A673 (cell line): ENCODE results near the gene GGPS1. TPM values are rescaled to one million over a fixed set of nuclear protein-coding genes. Genes with fewer than 3 reads are reported as not detected.

Source experiments
- Bru-seq: library from RNA; stranded (reverse); fragments of 400-500 nt; gene quantifications from one replicate; lab custom pipeline; 2021; lab: Mats Ljungman, UMichigan
- BruChase-seq, 2 experiments: library from RNA; stranded (reverse); fragments of 400-500 nt; gene quantifications; one replicate each; lab custom pipeline; 2021; lab: Mats Ljungman, UMichigan
- BruUV-seq: library from RNA; stranded (reverse); fragments of 400-500 nt; replicated peaks from 2 replicates; lab custom pipeline; 2021; lab: Mats Ljungman, UMichigan
- CTCF ChIA-PET: fragments of 300-600 bp; sonication (Branson Sonifier 250); formaldehyde crosslinking; loops from one replicate; lab custom pipeline; 2022; ENCODE audit warnings: antibody characterized with exemption; lab: Charles Lee
- POLR2A ChIA-PET: fragments of 300-600 bp; sonication (Branson Sonifier 250); formaldehyde crosslinking; loops from one replicate; lab custom pipeline; 2022; ENCODE audit warnings: antibody characterized with exemption; ENCODE audit not compliant: low non-redundant PET; lab: Charles Lee
- DNase-seq: peaks from one replicate; pipeline ENCODE4 v3.0.0-alpha.2; 2015; ENCODE audit warnings: low spot score
- H3K27ac ChIP-seq: fragments of 200-600 bp; sonication (generic); 2 replicates; pipeline ENCODE4 v1.5.1; 2016; ENCODE audit warnings: mixed run types, low read depth, mild to moderate bottlenecking, mixed read lengths, antibody characterized with exemption, low read length; ENCODE audit not compliant: poor library complexity, severe bottlenecking
- H3K27me3 ChIP-seq: fragments of 200-600 bp; sonication (generic); replicated peaks from 2 replicates; pipeline ENCODE4 v1.6.1; 2017; ENCODE audit warnings: mixed run types, low read depth, mild to moderate bottlenecking, mixed read lengths, antibody characterized with exemption, low read length; ENCODE audit not compliant: insufficient read depth, poor library complexity
- H3K36me3 ChIP-seq: fragments of 200-600 bp; sonication (generic); 2 replicates; pipeline ENCODE4 v1.6.1; 2016; ENCODE audit warnings: mixed run types, mild to moderate bottlenecking, mixed read lengths, antibody characterized with exemption, low read length; ENCODE audit not compliant: insufficient read depth, poor library complexity, severe bottlenecking
- H3K4me1 ChIP-seq: fragments of 200-600 bp; sonication (generic); 2 replicates; pipeline ENCODE4 v1.6.1; 2017; ENCODE audit warnings: mixed run types, mild to moderate bottlenecking, mixed read lengths, antibody characterized with exemption, low read length; ENCODE audit not compliant: insufficient read depth, poor library complexity, severe bottlenecking
- H3K4me3 ChIP-seq: fragments of 200-600 bp; sonication (generic); 2 replicates; pipeline ENCODE4 v1.5.1; 2016; ENCODE audit warnings: low read depth, mixed run types, mild to moderate bottlenecking, mixed read lengths, low read length; ENCODE audit not compliant: poor library complexity, severe bottlenecking
- H3K9me3 ChIP-seq: fragments of 200-600 bp; sonication (generic); 2 replicates; pipeline ENCODE4 v1.6.1; 2016; ENCODE audit warnings: mixed run types, low read depth, mild to moderate bottlenecking, mixed read lengths, antibody characterized with exemption, low read length; ENCODE audit not compliant: poor library complexity, severe bottlenecking
- EZH2 ChIP-seq: fragments of 200-600 bp; sonication (generic); IDR thresholded peaks from 2 replicates; pipeline ENCODE4 v1.6.1; 2017; ENCODE audit warnings: borderline replicate concordance, low read depth, mild to moderate bottlenecking, mixed read lengths, antibody characterized with exemption, low read length; ENCODE audit not compliant: poor library complexity, severe bottlenecking
- intact Hi-C: fragments of 100-400 bp; cut with micrococcal nuclease; formaldehyde crosslinking; loops from one replicate; pipeline ENCODE4 v1.10.0; 2022; ENCODE audit not compliant: unreplicated experiment
- long read RNA-seq: library from polyadenylated mRNA; stranded (forward); transcript quantifications from one replicate; pipeline ENCODE4 v2.0.0, GENCODE V29; 2022
- total RNA-seq: library from RNA; stranded (reverse); gene quantifications from 2 replicates; pipeline ENCODE4 v1.2.3, GENCODE V29; 2021
- TF ChIP-seq, protein P1 (sequence below): fragments of 300-800, 200-600 bp; sonication (generic); conservative IDR thresholded peaks from 2 replicates; pipeline ENCODE4 v1.5.1; 2017; ENCODE audit warnings: low read depth, mild to moderate bottlenecking, antibody characterized with exemption, low read length, moderate library complexity, mixed read lengths

GGPS1 gene
- total RNA-seq (26.8 and 30.4 TPM in 2 replicates), Bru-seq, nascent RNA (percentile 73 among the genes with signal in this experiment), BruChase-seq, experiment 1, labeled RNA remaining after a 2-hour chase (percentile 81 among the genes with signal in this experiment), BruChase-seq, experiment 2, labeled RNA remaining after a 6-hour chase (percentile 91 among the genes with signal in this experiment)
- long read RNA-seq, transcript GGPS1-201 (4 exons, 2,895 nt), result major isoform, 48 of 50 reads
- long read RNA-seq, partial matches to known transcripts, result 0 of 50 reads
- long read RNA-seq, other reads (novel, unspliced or antisense), result 0 of 50 reads

DNA sequence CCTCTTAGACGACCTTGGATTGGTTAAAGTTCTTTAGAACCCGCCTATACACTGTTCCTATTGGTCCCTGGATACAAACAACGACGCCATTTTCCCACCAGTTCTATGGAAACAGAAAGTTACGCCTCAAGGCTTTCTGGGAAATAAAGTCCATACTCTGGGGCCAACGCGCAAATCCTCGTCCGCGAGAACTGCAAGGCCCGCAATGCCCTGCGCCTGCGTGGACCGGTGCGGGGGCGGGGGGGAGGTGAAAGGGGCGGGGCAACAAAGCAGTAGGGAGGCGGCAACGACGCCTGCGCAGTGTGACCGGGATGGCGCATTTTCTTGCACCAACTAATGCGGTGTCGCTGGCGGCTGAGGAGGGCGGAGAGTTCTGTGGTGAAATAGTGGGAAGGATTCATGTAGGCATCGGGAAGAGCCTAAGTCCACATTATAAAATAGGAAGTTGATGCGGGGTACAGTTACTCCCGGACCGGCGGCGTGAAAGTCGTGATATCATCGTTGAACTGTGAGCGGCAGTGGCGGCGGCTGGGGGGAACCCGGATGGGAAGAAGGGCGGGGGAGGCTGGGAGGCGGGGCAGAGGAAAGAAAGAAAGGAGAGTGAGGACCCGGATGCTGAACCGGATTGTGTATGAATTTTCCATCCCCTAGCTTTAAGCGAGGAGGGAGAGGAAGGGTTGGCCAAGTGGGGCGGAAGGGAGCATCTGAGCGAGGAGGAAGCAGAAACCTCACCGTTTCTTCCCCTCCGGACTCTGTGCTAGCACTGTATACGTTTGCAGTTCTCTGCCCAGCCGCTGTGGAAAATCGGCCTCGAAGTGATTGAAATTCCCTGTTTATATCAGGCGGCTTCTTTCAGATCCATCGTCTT, at the start of gene GGPS1:
Gene GGPS1, plus strand, starts transcription at position 300 of the 868 bp plus-strand sequence. CDS start 6,695 bp downstream, outside the sequence.
- TF ChIP-seq, protein P1, sequence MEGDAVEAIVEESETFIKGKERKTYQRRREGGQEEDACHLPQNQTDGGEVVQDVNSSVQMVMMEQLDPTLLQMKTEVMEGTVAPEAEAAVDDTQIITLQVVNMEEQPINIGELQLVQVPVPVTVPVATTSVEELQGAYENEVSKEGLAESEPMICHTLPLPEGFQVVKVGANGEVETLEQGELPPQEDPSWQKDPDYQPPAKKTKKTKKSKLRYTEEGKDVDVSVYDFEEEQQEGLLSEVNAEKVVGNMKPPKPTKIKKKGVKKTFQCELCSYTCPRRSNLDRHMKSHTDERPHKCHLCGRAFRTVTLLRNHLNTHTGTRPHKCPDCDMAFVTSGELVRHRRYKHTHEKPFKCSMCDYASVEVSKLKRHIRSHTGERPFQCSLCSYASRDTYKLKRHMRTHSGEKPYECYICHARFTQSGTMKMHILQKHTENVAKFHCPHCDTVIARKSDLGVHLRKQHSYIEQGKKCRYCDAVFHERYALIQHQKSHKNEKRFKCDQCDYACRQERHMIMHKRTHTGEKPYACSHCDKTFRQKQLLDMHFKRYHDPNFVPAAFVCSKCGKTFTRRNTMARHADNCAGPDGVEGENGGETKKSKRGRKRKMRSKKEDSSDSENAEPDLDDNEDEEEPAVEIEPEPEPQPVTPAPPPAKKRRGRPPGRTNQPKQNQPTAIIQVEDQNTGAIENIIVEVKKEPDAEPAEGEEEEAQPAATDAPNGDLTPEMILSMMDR, result no peak
- no peak for TF ChIP-seq EZH2
- no peaks in the 10 kb centered on the region for H3K36me3 ChIP-seq
- intact Hi-C loops, result loop anchor here (10.0 kb wide), 1 partner anchor 74 kb away; no protein-coding TSS in a partner anchor
- no TSS peak for BruUV-seq
- peak within 1 kb of the TSS; percentile 92 for H3K27ac ChIP-seq
- H3K4me1 ChIP-seq, result peaks cover 13% of the 10 kb centered on the region
- DNase-seq, result peak; percentile 97
- no peaks in the 10 kb centered on the region for H3K9me3 ChIP-seq
- H3K4me3 ChIP-seq, result peak within 1 kb of the TSS; percentile 83
- no peaks in the 10 kb centered on the region for H3K27me3 ChIP-seq
- POLR2A ChIA-PET, result no interaction called here
- CTCF ChIA-PET, result interaction anchor here (0.7 to 1.0 kb wide), 2 partner anchors 75 to 89 kb away, joined by 3 to 4 read pairs; no protein-coding TSS in a partner anchor

DNA sequence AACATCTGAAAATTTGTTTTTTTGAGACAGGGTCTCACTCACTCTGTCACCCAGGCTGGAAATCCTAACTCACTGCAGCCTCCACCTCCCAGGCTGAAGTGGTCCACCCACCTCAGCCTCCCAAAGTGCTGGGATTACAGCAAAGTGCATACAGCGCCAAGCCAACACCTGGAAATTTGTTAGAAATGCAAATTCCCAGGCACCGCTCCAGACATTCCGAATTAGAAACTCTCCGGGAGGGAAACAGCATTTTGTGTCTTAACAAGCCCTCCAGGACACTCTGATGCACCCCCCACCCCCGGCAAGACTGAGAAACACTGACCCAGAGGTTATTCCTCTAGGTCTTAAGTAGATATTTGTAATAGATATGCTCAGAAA, 49.5 kb upstream of the GGPS1 start:
- POLR2A ChIA-PET, result no interaction called here
- H3K27ac ChIP-seq, result no peak overlapping the region
- intact Hi-C loops, result no loop called here
- H3K36me3 ChIP-seq, result no peaks in the 10 kb centered on the region
- no peak for TF ChIP-seq EZH2
- TF ChIP-seq, protein P1, result no peak
- H3K4me1 ChIP-seq, result no peaks in the 10 kb centered on the region
- CTCF ChIA-PET, result no interaction called here
- no peaks in the 10 kb centered on the region for H3K9me3 ChIP-seq
- DNase-seq, result no peak
- no TSS peak for BruUV-seq
- no peaks in the 10 kb centered on the region for H3K27me3 ChIP-seq
- H3K4me3 ChIP-seq, result no peak overlapping the region

DNA sequence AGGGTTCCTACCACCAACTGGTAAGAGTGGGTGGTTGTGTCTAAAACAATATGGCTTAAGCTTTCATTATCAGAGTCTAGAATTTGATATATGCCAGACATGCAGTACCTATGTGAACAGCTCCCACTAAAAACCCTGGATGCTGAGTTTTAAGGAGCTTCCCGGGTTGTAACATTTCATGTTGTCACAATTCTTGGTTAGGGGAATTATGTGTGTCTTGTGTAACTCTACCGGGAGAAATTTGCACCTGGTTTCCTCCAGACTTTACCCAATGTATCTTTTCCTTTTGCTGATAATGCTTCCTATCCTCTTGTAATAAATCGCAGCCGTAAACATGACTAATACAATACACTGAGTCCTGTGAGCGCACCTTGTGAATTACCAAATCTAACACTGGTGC, 48.7 kb upstream of the GGPS1 start:
- BruUV-seq, result no TSS peak
- Histone ChIP-seq H3K4me1 (no peaks in the 10 kb centered on the region), H3K27me3 (no peaks in the 10 kb centered on the region), H3K36me3 (no peaks in the 10 kb centered on the region), H3K4me3 (no peak overlapping the region), H3K9me3 (no peaks in the 10 kb centered on the region), H3K27ac (no peak overlapping the region)
- TF ChIP-seq EZH2, result no peak
- TF ChIP-seq, protein P1, result no peak
- ChIA-PET CTCF (no interaction called here), POLR2A (no interaction called here)
- intact Hi-C loops, result no loop called here
- no peak for DNase-seq
